Esophagus (tissue), 2 donors: ENCODE measurements around the gene MIAT. TPM values are rescaled to one million over a fixed set of nuclear protein-coding genes. Genes with fewer than 3 reads are reported as not detected.

Experiments used
- H3K27ac ChIP-seq, 2 donors: one replicate each; pipeline ENCODE4 v1.5.1; 2013; ENCODE audit warnings: low read depth in 2 of 2, mild to moderate bottlenecking in 2 of 2, inconsistent platforms in 1 of 2, low read length in 1 of 2, moderate library complexity in 1 of 2
- H3K27me3 ChIP-seq, 2 donors: one replicate each; pipeline ENCODE4 v1.6.1; 2013; ENCODE audit warnings: low read length in 2 of 2, control low read depth in 1 of 2, mild to moderate bottlenecking in 1 of 2; ENCODE audit not compliant: insufficient read depth in 2 of 2, control insufficient read depth in 1 of 2
- H3K36me3 ChIP-seq, 2 donors: one replicate each; pipeline ENCODE4 v1.6.1; 2013; ENCODE audit warnings: low read length in 1 of 2; ENCODE audit not compliant: control insufficient read depth in 2 of 2, insufficient read depth in 2 of 2
- H3K4me1 ChIP-seq, 2 donors: one replicate each; pipeline ENCODE4 v1.6.1; 2013; ENCODE audit warnings: low read length in 1 of 2; ENCODE audit not compliant: control insufficient read depth in 2 of 2, insufficient read depth in 2 of 2
- H3K4me3 ChIP-seq, 2 donors: one replicate each; pipeline ENCODE4 v1.5.1; 2013; ENCODE audit warnings: low read length in 2 of 2, mild to moderate bottlenecking in 2 of 2, low read depth in 1 of 2, moderate library complexity in 1 of 2
- H3K9me3 ChIP-seq, 2 donors: one replicate each; pipeline ENCODE4 v1.6.1; 2013; ENCODE audit warnings: mild to moderate bottlenecking in 2 of 2, low read depth in 1 of 2, low read length in 1 of 2, moderate library complexity in 1 of 2; ENCODE audit not compliant: control insufficient read depth in 2 of 2, insufficient read depth in 1 of 2
- WGBS, 2 donors: extraction: QIAGEN DNeasy Blood & Tissue Kit; methylation state at CpG; one replicate each; pipeline ENCODE4 v1.1.7; 2013; 5-methylcytosine and 5-hydroxymethylcytosine counted together
- polyA plus RNA-seq, 2 donors: library from polyadenylated mRNA; stranded (reverse); fragments of 200-250 nt; gene quantifications; one replicate each; pipeline ENCODE4 v1.2.3, GENCODE V29; 2013
- donor health status: healthy with polysubstance abuse.
- donor health status: Bipolar disorder and iron deficiency.

MIAT gene
- polyA plus RNA-seq, 2 donors = 0.49 to 0.55 TPM

DNA sequence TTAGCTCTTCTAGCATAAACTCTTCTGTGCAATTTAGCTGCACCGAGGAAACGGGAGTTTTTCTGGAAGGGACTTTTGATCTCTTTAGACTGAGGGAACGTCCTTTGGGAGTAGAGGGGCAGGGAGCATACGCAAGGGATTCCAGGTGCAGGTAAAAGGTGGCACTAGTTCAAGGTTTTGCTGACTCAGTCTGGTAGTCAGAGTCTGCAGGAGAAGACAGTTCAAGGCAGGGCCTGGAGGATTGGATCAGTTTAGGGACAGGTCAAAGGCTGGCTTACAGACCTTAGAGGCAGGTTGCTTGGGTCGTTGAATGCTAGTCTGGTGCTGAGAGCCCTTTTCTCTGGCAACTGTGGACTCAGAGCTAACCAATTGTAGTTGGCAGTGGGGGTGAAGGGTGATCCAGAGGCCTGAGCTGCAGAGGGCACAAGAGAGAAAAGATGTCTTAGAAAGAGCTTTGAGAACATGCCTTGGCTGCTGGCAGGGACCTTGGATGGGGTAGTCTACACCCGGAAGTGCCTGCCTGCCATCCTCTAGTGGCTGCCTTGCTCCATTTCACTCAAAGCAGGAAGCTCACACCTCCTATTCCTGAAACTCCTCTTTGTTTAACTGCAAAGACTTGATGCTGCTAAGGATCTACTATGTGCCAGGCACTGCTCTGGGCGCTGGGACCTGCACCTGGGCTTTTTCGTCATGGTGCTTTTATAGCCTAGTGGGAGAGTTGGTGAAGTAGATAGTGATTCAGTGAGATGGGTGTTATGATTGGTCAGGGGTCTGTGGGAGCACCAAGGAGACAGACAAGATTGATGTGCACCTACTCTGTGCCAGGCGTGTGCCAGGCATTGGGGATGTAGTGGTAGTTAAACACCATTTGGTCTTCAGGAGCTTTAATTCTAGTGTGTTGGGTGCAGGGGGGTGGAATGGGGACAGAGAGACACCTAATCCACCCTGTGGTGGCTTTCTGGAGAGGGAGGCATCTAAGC lies 17.1 kb downstream of the MIAT start:
- Histone ChIP-seq H3K4me1 (peaks cover 7 to 24% of the 10 kb centered on the region in 2 donors), H3K27me3 (no peaks in the 10 kb centered on the region), H3K4me3 (no peak overlapping the region), H3K9me3 (no peaks in the 10 kb centered on the region), H3K36me3 (no peaks in the 10 kb centered on the region), H3K27ac (peak overlapping the region; percentile 97 to 99)
- 54 to 63% methylated on average over 9 of the region's 9 CpGs for WGBS, 2 donors

DNA sequence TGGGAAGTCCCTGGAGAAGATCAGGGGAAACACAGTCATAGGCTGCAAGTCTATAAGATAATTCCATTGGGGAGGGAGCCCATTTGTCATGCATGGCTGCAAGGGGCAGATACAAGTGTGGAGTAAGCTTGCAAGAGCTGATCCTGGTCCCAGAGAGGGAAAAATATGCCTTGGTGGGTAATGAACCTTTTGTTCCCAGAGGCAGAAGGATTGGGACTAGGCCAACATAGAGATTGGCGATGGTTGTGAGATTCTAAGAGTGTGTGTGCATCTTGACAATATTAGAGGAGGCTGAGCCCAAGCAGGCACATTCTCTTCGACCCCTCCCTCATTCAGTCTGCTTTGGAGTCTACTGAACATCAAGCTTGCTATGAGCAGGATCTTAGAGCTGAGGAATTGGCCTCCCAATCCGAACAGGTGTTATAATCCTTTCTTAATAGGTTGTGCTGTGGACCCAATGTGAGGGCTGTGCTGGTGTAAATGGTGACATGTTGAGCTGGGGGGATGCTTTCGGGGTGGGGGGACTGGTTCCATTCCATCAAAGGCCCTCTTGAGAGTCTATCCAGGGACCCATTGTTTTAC lies 18.4 kb downstream of the MIAT start:
- Histone ChIP-seq H3K27me3 (no peaks in the 10 kb centered on the region), H3K4me1 (peaks cover 7 to 24% of the 10 kb centered on the region in 2 donors), H3K4me3 (no peak overlapping the region), H3K36me3 (no peaks in the 10 kb centered on the region), H3K9me3 (no peaks in the 10 kb centered on the region), H3K27ac (no peak overlapping the region)
- WGBS, 2 donors = 95 to 96% methylated on average over 4 of the region's 4 CpGs

DNA sequence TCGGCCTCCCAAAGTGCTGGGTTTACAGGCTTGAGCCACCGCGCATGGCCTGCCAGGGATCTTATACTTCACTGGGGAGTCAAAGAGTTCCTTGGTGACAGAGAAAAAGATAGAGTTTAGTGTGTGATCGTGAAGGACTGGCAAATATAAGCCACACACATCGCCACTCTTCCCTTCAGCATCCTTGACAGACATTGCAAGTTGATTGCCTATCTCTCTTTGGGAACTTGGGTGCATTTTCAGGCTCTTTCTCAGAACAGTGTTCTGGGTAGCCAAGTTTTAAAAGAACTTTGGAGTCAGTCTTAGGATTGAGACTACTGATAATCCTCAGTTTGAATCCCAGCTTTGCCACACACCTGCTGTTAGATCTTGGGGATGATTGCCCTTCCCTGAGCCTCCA lies 19.8 kb downstream of the MIAT start:
- 87 to 88% methylated on average over 5 of the region's 5 CpGs for WGBS, 2 donors
- peaks cover 0 to 2% of the 10 kb centered on the region in 2 donors for H3K9me3 ChIP-seq
- H3K27ac ChIP-seq = no peak overlapping the region
- H3K36me3 ChIP-seq = peaks cover 0 to 10% of the 10 kb centered on the region in 2 donors
- no peaks in the 10 kb centered on the region for H3K27me3 ChIP-seq
- H3K4me3 ChIP-seq = no peak overlapping the region
- peaks cover 4 to 12% of the 10 kb centered on the region in 2 donors for H3K4me1 ChIP-seq

DNA sequence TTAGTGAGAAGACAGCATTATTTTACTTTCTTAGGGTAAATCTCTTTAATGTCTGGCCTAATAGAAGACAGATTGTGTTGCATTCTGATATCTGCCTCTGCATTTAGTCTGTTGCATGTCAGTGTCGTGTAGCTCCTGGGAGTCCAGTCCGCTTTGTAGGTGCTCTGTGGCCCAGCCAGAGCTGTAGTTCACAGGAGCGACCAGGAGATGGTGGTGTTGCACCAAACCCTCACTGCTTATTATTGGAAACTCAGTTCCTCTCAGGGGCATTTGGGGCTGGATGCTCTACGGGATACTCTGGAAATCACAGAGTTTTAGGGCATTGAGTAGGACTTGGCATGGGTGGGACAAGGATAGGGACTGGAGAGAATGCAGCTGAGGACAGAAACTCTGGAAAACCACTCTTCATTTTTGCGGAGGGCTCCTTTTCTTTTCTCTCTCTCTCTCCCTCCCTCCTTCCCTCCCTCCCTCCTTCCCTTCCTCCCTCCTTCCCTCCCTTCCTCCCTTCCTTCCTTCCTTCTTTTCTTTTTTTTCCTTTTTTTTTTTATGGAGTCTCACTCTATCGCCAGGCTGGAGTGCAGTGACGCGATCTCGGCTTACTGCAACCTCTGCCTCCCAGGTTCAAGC lies 21.7 kb downstream of the MIAT start:
- peaks cover 4 to 9% of the 10 kb centered on the region in 2 donors for H3K4me1 ChIP-seq
- peaks cover 0 to 3% of the 10 kb centered on the region in 2 donors for H3K9me3 ChIP-seq
- peaks cover 0 to 11% of the 10 kb centered on the region in 2 donors for H3K36me3 ChIP-seq
- no peak overlapping the region for H3K27ac ChIP-seq
- WGBS, 2 donors = 46 to 52% methylated on average over 9 of the region's 9 CpGs
- no peak overlapping the region for H3K4me3 ChIP-seq
- H3K27me3 ChIP-seq = no peaks in the 10 kb centered on the region

DNA sequence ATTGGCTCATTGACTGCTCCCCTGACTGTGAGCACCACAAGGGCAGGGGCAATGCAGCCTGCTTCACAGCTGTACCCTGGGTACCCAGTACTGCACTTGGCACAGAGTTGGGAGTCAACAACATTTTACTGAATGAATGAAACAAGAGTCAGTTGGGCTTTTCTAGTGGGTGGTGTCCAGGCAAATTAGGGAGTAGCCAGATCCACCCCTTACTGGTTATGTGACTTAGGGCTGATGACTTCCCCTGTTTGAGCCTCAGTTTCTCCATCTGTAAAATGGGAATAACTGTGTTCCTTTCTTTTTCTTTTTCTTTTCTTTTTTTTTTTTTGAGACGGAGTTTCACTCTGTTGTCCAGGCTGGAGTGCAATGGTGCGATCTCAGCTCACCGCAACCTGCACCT lies 23.1 kb downstream of the MIAT start:
- Histone ChIP-seq H3K36me3 (peaks cover 0 to 11% of the 10 kb centered on the region in 2 donors), H3K4me3 (no peak overlapping the region), H3K9me3 (peaks cover 0 to 3% of the 10 kb centered on the region in 2 donors), H3K4me1 (no peaks in the 10 kb centered on the region), H3K27me3 (no peaks in the 10 kb centered on the region), H3K27ac (no peak overlapping the region)
- whole genome bisulfite sequencing, 2 donors = 98% methylated on average over 3 of the region's 3 CpGs

DNA sequence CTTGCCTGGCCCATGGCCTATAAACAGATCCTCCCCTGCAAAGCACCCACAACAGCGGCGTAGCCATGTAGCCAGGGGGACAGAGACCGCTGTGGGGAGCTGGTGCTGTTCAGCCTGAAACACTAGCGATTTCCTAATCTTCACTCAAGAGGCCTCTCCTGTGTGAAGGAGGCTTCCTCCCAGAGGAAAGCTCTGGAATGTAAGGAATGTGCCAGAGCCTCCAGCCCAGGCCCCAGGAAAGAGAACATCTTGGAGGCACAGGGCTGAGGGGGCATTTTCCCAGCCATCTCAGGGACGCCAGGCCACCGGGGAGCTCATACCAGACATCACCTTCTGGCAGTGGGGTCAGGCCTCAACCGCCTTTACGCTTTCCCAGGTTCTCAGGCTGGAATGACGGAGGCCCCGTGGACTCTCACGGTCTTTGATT lies 24.0 kb downstream of the MIAT start:
- H3K36me3 ChIP-seq = peaks cover 0 to 11% of the 10 kb centered on the region in 2 donors
- H3K9me3 ChIP-seq = peaks cover 0 to 3% of the 10 kb centered on the region in 2 donors
- no peaks in the 10 kb centered on the region for H3K27me3 ChIP-seq
- H3K4me1 ChIP-seq = no peaks in the 10 kb centered on the region
- 86 to 89% methylated on average over 11 of the region's 11 CpGs for WGBS, 2 donors
- no peak overlapping the region for H3K27ac ChIP-seq
- no peak overlapping the region for H3K4me3 ChIP-seq

DNA sequence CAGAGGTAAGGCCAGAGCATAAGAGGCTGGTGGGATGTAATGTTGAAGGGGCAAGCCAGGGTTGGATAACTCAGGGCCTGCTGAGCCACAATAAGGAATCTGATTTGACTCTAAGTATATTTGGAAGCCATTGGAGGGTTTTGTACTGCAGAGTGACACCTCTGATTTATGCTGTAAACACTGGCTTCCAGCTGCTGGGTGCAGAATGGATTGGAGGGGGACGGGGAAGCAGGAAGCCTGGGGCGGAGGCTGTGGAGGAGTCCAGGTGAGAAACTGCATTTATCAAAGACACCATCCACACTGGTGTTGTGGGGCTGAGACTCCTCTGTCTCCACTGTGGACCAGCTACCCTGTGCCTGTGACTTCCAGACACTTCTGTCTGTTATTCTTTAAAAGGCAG lies 26.8 kb downstream of the MIAT start:
- H3K4me1 ChIP-seq = no peaks in the 10 kb centered on the region
- no peak overlapping the region for H3K27ac ChIP-seq
- H3K27me3 ChIP-seq = no peaks in the 10 kb centered on the region
- WGBS, 2 donors = 87 to 92% methylated on average over 2 of the region's 2 CpGs
- peaks cover 0 to 11% of the 10 kb centered on the region in 2 donors for H3K36me3 ChIP-seq
- H3K4me3 ChIP-seq = no peak overlapping the region
- H3K9me3 ChIP-seq = peaks cover 0 to 3% of the 10 kb centered on the region in 2 donors

DNA sequence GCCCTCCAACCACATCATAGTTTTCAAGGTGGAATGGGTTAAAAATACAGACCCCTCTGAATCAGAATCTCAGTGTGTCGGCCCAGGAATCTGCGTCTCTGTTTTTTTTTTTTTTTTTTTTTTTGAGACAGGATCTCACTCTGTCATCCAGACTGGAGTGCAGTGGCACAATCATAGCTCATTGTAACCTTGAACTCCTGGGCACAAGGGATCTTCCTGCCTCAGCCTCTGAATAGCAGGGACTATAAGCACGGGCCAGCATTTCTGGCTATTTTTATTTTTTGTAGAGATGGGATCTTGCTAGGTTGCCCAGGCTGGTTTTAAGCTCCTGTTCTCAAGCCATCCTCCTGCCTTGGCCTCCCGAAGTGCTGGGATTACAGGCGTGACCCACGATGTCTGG lies 28.2 kb downstream of the MIAT start:
- Histone ChIP-seq H3K36me3 (peaks cover 0 to 11% of the 10 kb centered on the region in 2 donors), H3K27me3 (no peaks in the 10 kb centered on the region), H3K4me3 (no peak overlapping the region), H3K9me3 (peaks cover 0 to 3% of the 10 kb centered on the region in 2 donors), H3K4me1 (no peaks in the 10 kb centered on the region), H3K27ac (no peak overlapping the region)
- 83 to 87% methylated on average over 6 of the region's 6 CpGs for WGBS, 2 donors

DNA sequence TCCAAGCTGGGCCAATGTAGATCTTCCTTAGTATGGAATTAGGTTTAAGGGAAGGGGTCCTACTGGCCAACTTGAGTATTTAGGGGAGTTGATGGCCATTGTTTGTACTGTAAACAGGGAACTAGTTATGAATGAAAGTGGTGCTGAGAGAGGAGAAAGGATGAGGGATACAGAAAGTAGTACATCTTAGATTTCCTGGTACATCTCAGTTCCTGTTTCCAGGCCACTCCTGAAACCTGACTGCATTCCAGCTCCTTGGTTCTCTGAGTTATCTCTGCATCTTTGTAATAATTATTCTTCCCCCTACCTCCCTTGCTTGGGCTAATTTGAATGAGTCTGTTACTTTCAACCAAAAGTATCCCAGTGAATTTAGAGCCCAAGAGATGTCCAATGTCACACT lies 30.1 kb downstream of the MIAT start:
- Histone ChIP-seq H3K4me3 (no peak overlapping the region), H3K9me3 (no peaks in the 10 kb centered on the region), H3K27ac (no peak overlapping the region), H3K27me3 (no peaks in the 10 kb centered on the region), H3K4me1 (no peaks in the 10 kb centered on the region), H3K36me3 (peaks cover 0 to 2% of the 10 kb centered on the region in 2 donors)
